ENCODE results near the gene WDR36. TPM values are rescaled to one million over a fixed set of nuclear protein-coding genes. Genes with fewer than 3 reads are reported as not detected.

Gene WDR36
- total and polyA plus RNA-seq, 9 of the 15 experiments (the other 6 are each of a cell fraction or from before 2014, with no cell fraction given) = 25.7 to 68.0 (median 41.5) TPM

- TF ChIP-seq ZNF280B (CRISPR knock-in tag; IDR thresholded peaks at IDR 0.05) (no peak), ETV1 (tag; conservative IDR thresholded peaks at IDR 0.05; ENCODE audit: low read depth) (no peak)
Measured at GRCh38 chr5:111144352-111144930, 52.3 kb downstream of the WDR36 start (continued).

GRCh38 chr5:111146053-111146452 is 53.9 kb downstream of the WDR36 start:
- Histone ChIP-seq H3K4me3 (no peak overlapping the region), H3K4me2 (ENCODE audit: insufficient read depth, low read length) (no peak overlapping the region), H3K27me3 (ENCODE audit: control insufficient read depth in 2 of 2, insufficient read depth in 2 of 2, low read length in 2 of 2) (no peaks in the 10 kb centered on the region), H3K9me1 (ENCODE audit: control insufficient read depth, insufficient read depth, low read length) (no peaks in the 10 kb centered on the region), H3K79me2 (ENCODE audit: control insufficient read depth, insufficient read depth, low read length) (no peaks in the 10 kb centered on the region), H2AFZ (ENCODE audit: low read depth, low read length) (no peak overlapping the region), H3K36me3 (ENCODE audit: control insufficient read depth, insufficient read depth, low read length) (no peaks in the 10 kb centered on the region), H3K9me3 (replicated peaks; ENCODE audit: control insufficient read depth, insufficient read depth, low read depth, low read length) (no peaks in the 10 kb centered on the region), H3K27ac (ENCODE audit: extremely low read depth, low read depth, low read length) (no peak overlapping the region), H3K9ac (ENCODE audit: insufficient read depth in 1 of 2, low read depth in 2 of 2, low read length in 2 of 2) (no peak overlapping the region), H4K20me1 (replicated peaks; ENCODE audit: control insufficient read depth, insufficient read depth, low read length) (no peaks in the 10 kb centered on the region), H3K4me1 (replicated peaks in 1 of 2; ENCODE audit: control insufficient read depth in 2 of 2, insufficient read depth in 2 of 2, low read length in 2 of 2) (no peaks in the 10 kb centered on the region)
- in situ Hi-C loops (cut with MboI) (no loop called here), intact Hi-C loops (cut with micrococcal nuclease) (no loop called here)
- WGBS (ENCODE audit: insufficient coverage, low coverage, missing lambda C conversion rate) = 0% methylated on average over 2 of the region's 2 CpGs
- ChIA-PET CTCF (ENCODE audit: low intra/inter-chr PET ratio) (no interaction called here), POLR2A (no interaction called here)
- DNase-seq (ENCODE audit: extremely low read depth in 1 of 4, low spot score in 3 of 4) (no peak), ATAC-seq (no peak), FAIRE-seq (no peak)
- BruUV-seq (replicated peaks) = no TSS peak
- TF ChIP-seq BRD9 (IDR thresholded peaks at IDR 0.05; ENCODE audit: low read depth, partially characterized antibody) = no peak
- TF ChIP-seq THRA (IDR thresholded peaks at IDR 0.05) = no peak
- no peak for TF ChIP-seq MYBL2 (IDR thresholded peaks at IDR 0.05; ENCODE audit: low read depth)
- no peak for TF ChIP-seq MYBL2 (CRISPR knock-in tag; IDR thresholded peaks at IDR 0.05; ENCODE audit: borderline replicate concordance)
- TF ChIP-seq ZNF639 (CRISPR knock-in tag; conservative IDR thresholded peaks at IDR 0.05 in 1 of 2, IDR thresholded peaks at IDR 0.05 in 1 of 2) = no peak
- TF ChIP-seq RBFOX2 (IDR thresholded peaks at IDR 0.05; ENCODE audit: low read depth, low read length) = no peak
- no peak for TF ChIP-seq EHMT2 (IDR thresholded peaks at IDR 0.05)
- no peak for TF ChIP-seq ZNF124 (CRISPR knock-in tag; IDR thresholded peaks at IDR 0.05)
- TF ChIP-seq EGR1 (conservative IDR thresholded peaks at IDR 0.05) = no peak
